Keratinocyte (primary cell): ENCODE data around the gene EYS. TPM values are rescaled to one million over a fixed set of nuclear protein-coding genes. Genes with fewer than 3 reads are reported as not detected.

Experiments
- DNase-seq: peaks from one replicate; pipeline ENCODE4 v3.0.0-alpha.2; 2011; ENCODE audit warnings: low read depth, missing footprints, low spot score
- FAIRE-seq: peaks from 2 replicates; lab custom pipeline; 2011; peaks lifted over from hg19 to GRCh38; lab: Jason Lieb, UNC
- H2AFZ ChIP-seq: 2 replicates; pipeline ENCODE4 v1.6.0; 2012; ENCODE audit warnings: low read length, control low read depth, inconsistent platforms; ENCODE audit not compliant: control insufficient read depth
- H3K27ac ChIP-seq: 2 replicates; pipeline ENCODE4 v1.5.1; 2011; ENCODE audit warnings: low read length; ENCODE audit not compliant: control insufficient read depth, insufficient read depth
- H3K27me3 ChIP-seq: 3 replicates; pipeline ENCODE4 v1.6.0; 2011; ENCODE audit warnings: low read length; ENCODE audit not compliant: control insufficient read depth, insufficient read depth; ENCODE audit errors: extremely low read depth
- H3K36me3 ChIP-seq, 2 experiments: 2 replicates in 1 of 2; 3 replicates in 1 of 2; pipeline ENCODE4 v1.5.1; 2011; ENCODE audit warnings: low read length in 2 of 2, mild to moderate bottlenecking in 1 of 2; ENCODE audit not compliant: control insufficient read depth in 2 of 2, insufficient read depth in 2 of 2; ENCODE audit errors: extremely low read depth in 1 of 2
- H3K4me1 ChIP-seq: 3 replicates; pipeline ENCODE4 v1.5.1; 2011; ENCODE audit warnings: low read length; ENCODE audit not compliant: control insufficient read depth, insufficient read depth; ENCODE audit errors: extremely low read depth
- H3K4me2 ChIP-seq: 3 replicates; pipeline ENCODE4 v1.6.0; 2011; ENCODE audit warnings: low read depth, low read length; ENCODE audit not compliant: control insufficient read depth, insufficient read depth; ENCODE audit errors: extremely low read depth
- H3K4me3 ChIP-seq, 3 experiments: fragments of 200-600 bp in 1 of 3; sonication (generic) in 1 of 3; 2 replicates in 2 of 3; 3 replicates in 1 of 3; pipeline ENCODE4 v1.5.1; 2011 to 2016; ENCODE audit warnings: low read length in 3 of 3, mild to moderate bottlenecking in 3 of 3, control low read depth in 2 of 3, inconsistent platforms in 1 of 3, low read depth in 1 of 3, mixed read lengths in 1 of 3, mixed run types in 1 of 3, moderate library complexity in 1 of 3; ENCODE audit not compliant: control insufficient read depth in 2 of 3, insufficient read depth in 2 of 3; ENCODE audit errors: extremely low read depth in 1 of 3
- H3K79me2 ChIP-seq: 2 replicates; pipeline ENCODE4 v1.6.0; 2012; ENCODE audit warnings: low read length; ENCODE audit not compliant: control insufficient read depth, insufficient read depth
- H3K9ac ChIP-seq: 3 replicates; pipeline ENCODE4 v1.6.0; 2011; ENCODE audit warnings: low read length; ENCODE audit not compliant: control insufficient read depth, insufficient read depth; ENCODE audit errors: extremely low read depth
- H3K9me1 ChIP-seq: 3 replicates; pipeline ENCODE4 v1.6.0; 2011; ENCODE audit warnings: low read length; ENCODE audit not compliant: control insufficient read depth, insufficient read depth; ENCODE audit errors: extremely low read depth
- H3K9me3 ChIP-seq: 2 replicates; pipeline ENCODE4 v1.5.1; 2012; ENCODE audit warnings: low read depth, low read length; ENCODE audit not compliant: control insufficient read depth
- H4K20me1 ChIP-seq: 3 replicates; pipeline ENCODE4 v1.6.0; 2011; ENCODE audit warnings: low read length; ENCODE audit not compliant: control insufficient read depth, insufficient read depth; ENCODE audit errors: extremely low read depth
- EZH2 ChIP-seq: IDR thresholded peaks from one replicate; pipeline ENCODE4 v1.6.1; 2012; ENCODE audit warnings: inconsistent platforms, mild to moderate bottlenecking, low read length, moderate library complexity
- dilution Hi-C: fragments of 300-500 bp; cut with MboI; formaldehyde crosslinking; loops from one replicate; pipeline ENCODE4 v1.7.0; 2020; ENCODE audit warnings: low sequenced_read_pairs; ENCODE audit not compliant: extremely low pct_ligation_motif_present
- polyA plus RNA-seq, 5 experiments: library from polyadenylated mRNA; depleted of rRNA in 3 of 5; stranded (reverse) in 3 of 5; stranded (forward) in 1 of 5; unstranded in 1 of 5; fragments of >200 nt; gene quantifications; 1 replicate in 1 of 5; 2 replicates in 3 of 5; 3 replicates in 1 of 5; pipeline versions ENCODE4 v1.2.1 to v1.2.3, GENCODE V29; 2011 to 2012; ENCODE audit warnings: missing spikeins in 2 of 5, low read depth in 1 of 5, low replicate concordance in 1 of 5
- TF ChIP-seq, protein P1 (sequence below), 3 experiments: IDR thresholded peaks in 1 of 3; conservative IDR thresholded peaks in 1 of 3; optimal IDR thresholded peaks in 1 of 3; 2 replicates in 2 of 3; 3 replicates in 1 of 3; pipeline versions ENCODE3 to v1.5.1; 2011; ENCODE audit warnings: low read length in 3 of 3, mild to moderate bottlenecking in 3 of 3, moderate library complexity in 2 of 3, control low read depth in 1 of 3, inconsistent platforms in 1 of 3; ENCODE audit not compliant: insufficient read depth in 2 of 3; ENCODE audit errors: extremely low read depth in 1 of 3

Gene EYS
- polyA plus RNA-seq, 1 donor (not counting 4 experiments of a cell fraction or from before 2014, with no cell fraction given): 0.34 TPM

GRCh38 chr6:65524232-65524631 lies 182.8 kb downstream of the EYS start:
- H3K9ac ChIP-seq: no peak overlapping the region
- TF ChIP-seq EZH2: no peak
- TF ChIP-seq, protein P1, sequence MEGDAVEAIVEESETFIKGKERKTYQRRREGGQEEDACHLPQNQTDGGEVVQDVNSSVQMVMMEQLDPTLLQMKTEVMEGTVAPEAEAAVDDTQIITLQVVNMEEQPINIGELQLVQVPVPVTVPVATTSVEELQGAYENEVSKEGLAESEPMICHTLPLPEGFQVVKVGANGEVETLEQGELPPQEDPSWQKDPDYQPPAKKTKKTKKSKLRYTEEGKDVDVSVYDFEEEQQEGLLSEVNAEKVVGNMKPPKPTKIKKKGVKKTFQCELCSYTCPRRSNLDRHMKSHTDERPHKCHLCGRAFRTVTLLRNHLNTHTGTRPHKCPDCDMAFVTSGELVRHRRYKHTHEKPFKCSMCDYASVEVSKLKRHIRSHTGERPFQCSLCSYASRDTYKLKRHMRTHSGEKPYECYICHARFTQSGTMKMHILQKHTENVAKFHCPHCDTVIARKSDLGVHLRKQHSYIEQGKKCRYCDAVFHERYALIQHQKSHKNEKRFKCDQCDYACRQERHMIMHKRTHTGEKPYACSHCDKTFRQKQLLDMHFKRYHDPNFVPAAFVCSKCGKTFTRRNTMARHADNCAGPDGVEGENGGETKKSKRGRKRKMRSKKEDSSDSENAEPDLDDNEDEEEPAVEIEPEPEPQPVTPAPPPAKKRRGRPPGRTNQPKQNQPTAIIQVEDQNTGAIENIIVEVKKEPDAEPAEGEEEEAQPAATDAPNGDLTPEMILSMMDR (optimal IDR thresholded peaks at IDR 0.05 in 1 of 3, IDR thresholded peaks at IDR 0.05 in 1 of 3, conservative IDR thresholded peaks at IDR 0.05 in 1 of 3; ENCODE audit: extremely low read depth in 1 of 3, insufficient read depth in 2 of 3, low read length in 3 of 3): no peak
- no peaks in the 10 kb centered on the region for H4K20me1 ChIP-seq
- H3K36me3 ChIP-seq: no peaks in the 10 kb centered on the region
- H3K27me3 ChIP-seq: no peaks in the 10 kb centered on the region
- H3K9me1 ChIP-seq: no peaks in the 10 kb centered on the region
- FAIRE-seq: no peak
- no peaks in the 10 kb centered on the region for H3K9me3 ChIP-seq
- H2AFZ ChIP-seq: no peak overlapping the region
- H3K4me3 ChIP-seq: no peak overlapping the region
- H3K79me2 ChIP-seq: no peaks in the 10 kb centered on the region
- dilution Hi-C loops: no loop called here
- DNase-seq: no peak
- no peak overlapping the region for H3K4me2 ChIP-seq
- no peaks in the 10 kb centered on the region for H3K4me1 ChIP-seq
- no peak overlapping the region for H3K27ac ChIP-seq

- dilution Hi-C loops: no loop called here
Measured at GRCh38 chr6:65505736-65506135, 201.3 kb downstream of the EYS start.

More at GRCh38 chr6:65505736-65506135, 201.3 kb downstream of the EYS start:
- Histone ChIP-seq H3K9me1 (no peaks in the 10 kb centered on the region), H3K4me2 (no peak overlapping the region), H3K4me1 (no peaks in the 10 kb centered on the region), H2AFZ (no peak overlapping the region), H3K4me3 (no peak overlapping the region), H3K9me3 (no peaks in the 10 kb centered on the region), H4K20me1 (no peaks in the 10 kb centered on the region), H3K79me2 (no peaks in the 10 kb centered on the region), H3K9ac (no peak overlapping the region), H3K36me3 (no peaks in the 10 kb centered on the region), H3K27ac (no peak overlapping the region), H3K27me3 (no peaks in the 10 kb centered on the region)
- FAIRE-seq (no peak), DNase-seq (no peak)
- no peak for TF ChIP-seq EZH2
- TF ChIP-seq, protein P1 (optimal IDR thresholded peaks at IDR 0.05 in 1 of 3, IDR thresholded peaks at IDR 0.05 in 1 of 3, conservative IDR thresholded peaks at IDR 0.05 in 1 of 3; ENCODE audit: extremely low read depth in 1 of 3, insufficient read depth in 2 of 3, low read length in 3 of 3): no peak
